DND-41 (cell line): ENCODE results near the gene HAUS5.

ENCODE experiments used
- ATAC-seq: fragments of 200-7000 bp; cut with Tn5 transposase; 3 replicates; pipeline ENCODE4 v1.9.1; 2021; ENCODE audit warnings: low read depth; ENCODE audit not compliant: insufficient read depth
- DNase-seq: peaks from one replicate; pipeline ENCODE4 v3.0.0-alpha.2; 2020
- H2AFZ ChIP-seq: 2 replicates; pipeline ENCODE4 v1.6.0; 2012; ENCODE audit warnings: low read depth, low read length
- H3K27ac ChIP-seq: 2 replicates; pipeline ENCODE4 v1.5.1; 2012; ENCODE audit warnings: low read length, inconsistent platforms
- H3K27me3 ChIP-seq: fragments of 200-600 bp; sonication (generic); 2 replicates; pipeline ENCODE4 v1.6.0; 2012; ENCODE audit warnings: low read length, mild to moderate bottlenecking, inconsistent platforms; ENCODE audit not compliant: insufficient read depth, poor library complexity
- H3K36me3 ChIP-seq: 2 replicates; pipeline ENCODE4 v1.5.1; 2012; ENCODE audit warnings: low read length, inconsistent platforms; ENCODE audit not compliant: insufficient read depth
- H3K4me1 ChIP-seq: 2 replicates; pipeline ENCODE4 v1.5.1; 2012; ENCODE audit warnings: mild to moderate bottlenecking, low read length; ENCODE audit not compliant: insufficient read depth
- H3K4me2 ChIP-seq: 2 replicates; pipeline ENCODE4 v1.6.0; 2012; ENCODE audit warnings: mild to moderate bottlenecking, moderate library complexity, low read length, inconsistent platforms; ENCODE audit not compliant: insufficient read depth
- H3K4me3 ChIP-seq, 2 experiments: fragments of 200-600 bp in 1 of 2; shearing (Covaris generic) in 1 of 2; 2 replicates each; pipeline ENCODE4 v1.5.1; 2012 to 2016; ENCODE audit warnings: inconsistent platforms in 2 of 2, low read length in 2 of 2, mild to moderate bottlenecking in 2 of 2, low read depth in 1 of 2, moderate library complexity in 1 of 2
- H3K79me2 ChIP-seq: 2 replicates; pipeline ENCODE4 v1.6.0; 2012; ENCODE audit warnings: low read length, inconsistent platforms; ENCODE audit not compliant: insufficient read depth
- H3K9ac ChIP-seq: 2 replicates; pipeline ENCODE4 v1.6.0; 2012; ENCODE audit warnings: low read depth, mild to moderate bottlenecking, inconsistent platforms, low read length, moderate library complexity
- H3K9me3 ChIP-seq: 2 replicates; pipeline ENCODE4 v1.5.1; 2012; ENCODE audit warnings: low read length, moderate library complexity, mild to moderate bottlenecking, inconsistent platforms; ENCODE audit not compliant: insufficient read depth, severe bottlenecking
- H4K20me1 ChIP-seq: 2 replicates; pipeline ENCODE4 v1.6.0; 2012; ENCODE audit warnings: low read length; ENCODE audit not compliant: insufficient read depth
- CTCF ChIP-seq: IDR thresholded peaks from 2 replicates; pipeline ENCODE4 v1.5.1; 2012; ENCODE audit warnings: borderline replicate concordance, low read length, moderate library complexity, mild to moderate bottlenecking; ENCODE audit not compliant: poor library complexity, severe bottlenecking; ENCODE audit errors: extremely low read depth
- EZH2 ChIP-seq: IDR thresholded peaks from 3 replicates; pipeline ENCODE4 v1.6.1; 2012; ENCODE audit warnings: borderline replicate concordance, low read depth, mild to moderate bottlenecking, moderate library complexity, low read length, inconsistent platforms; ENCODE audit not compliant: severe bottlenecking

Gene HAUS5

GRCh38 chr19:35565016-35565856, 47.3 kb upstream of the HAUS5 start:
- TF ChIP-seq EZH2 (no peak), CTCF (no peak)
- no peak overlapping the region for H3K4me2 ChIP-seq
- H3K4me1 ChIP-seq, result no peaks in the 10 kb centered on the region
- H3K9ac ChIP-seq, result no peak overlapping the region
- no peaks in the 10 kb centered on the region for H3K79me2 ChIP-seq
- H4K20me1 ChIP-seq, result no peaks in the 10 kb centered on the region
- ATAC-seq (no peak), DNase-seq (no peak)
- H3K27ac ChIP-seq, result no peak overlapping the region
- no peaks in the 10 kb centered on the region for H3K9me3 ChIP-seq
- H2AFZ ChIP-seq, result no peak overlapping the region; the same call in 1 of the 2 replicates
- no peaks in the 10 kb centered on the region for H3K27me3 ChIP-seq
- no peaks in the 10 kb centered on the region for H3K36me3 ChIP-seq
- no peak overlapping the region for H3K4me3 ChIP-seq

- H3K27me3 ChIP-seq, result no peaks in the 10 kb centered on the region
- H3K4me3 ChIP-seq, result no peak overlapping the region
- DNase-seq, result no peak
- no peak overlapping the region for H3K9ac ChIP-seq
- no peaks in the 10 kb centered on the region for H3K9me3 ChIP-seq
- H3K27ac ChIP-seq, result no peak overlapping the region
- no peak for ATAC-seq
- no peaks in the 10 kb centered on the region for H3K36me3 ChIP-seq
- no peak overlapping the region for H2AFZ ChIP-seq
- H4K20me1 ChIP-seq, result no peaks in the 10 kb centered on the region
- TF ChIP-seq EZH2 (no peak), CTCF (no peak)
- H3K4me2 ChIP-seq, result no peak overlapping the region
- H3K79me2 ChIP-seq, result no peaks in the 10 kb centered on the region
- H3K4me1 ChIP-seq, result no peaks in the 10 kb centered on the region
Measured at GRCh38 chr19:35566738-35567137, 45.8 kb upstream of the HAUS5 start.

DNA sequence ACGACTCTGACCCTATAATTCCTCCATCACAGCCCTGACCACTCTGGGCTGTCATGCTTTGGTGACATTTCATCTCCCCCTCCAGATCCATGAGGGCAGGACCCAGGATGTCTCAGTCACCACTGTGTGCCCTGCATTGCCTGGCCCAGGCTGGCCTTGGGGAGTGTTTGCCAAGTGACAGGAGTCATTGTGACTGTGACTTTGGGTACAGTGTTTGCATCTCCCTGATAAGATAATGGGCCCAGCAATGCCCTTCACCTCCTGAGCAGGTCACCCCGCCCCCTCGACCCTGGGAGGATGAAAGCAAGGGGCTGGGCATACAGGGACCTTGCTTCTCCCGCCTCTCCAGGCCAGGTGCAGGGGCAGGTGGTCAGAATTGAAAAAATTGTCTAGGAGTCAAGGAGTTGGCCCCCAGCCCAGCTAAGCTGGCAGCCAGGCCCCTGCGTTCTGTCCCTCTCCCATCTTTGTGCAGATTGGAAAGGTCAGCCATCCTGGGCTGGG, 43.2 kb upstream of the HAUS5 start:
- Histone ChIP-seq H3K4me3 (no peak overlapping the region), H3K27ac (no peak overlapping the region), H3K9ac (no peak overlapping the region), H3K79me2 (no peaks in the 10 kb centered on the region), H3K4me2 (no peak overlapping the region), H4K20me1 (no peaks in the 10 kb centered on the region), H3K27me3 (no peaks in the 10 kb centered on the region), H3K9me3 (no peaks in the 10 kb centered on the region), H3K4me1 (no peaks in the 10 kb centered on the region), H3K36me3 (no peaks in the 10 kb centered on the region), H2AFZ (no peak overlapping the region)
- no peak for TF ChIP-seq CTCF
- ATAC-seq (no peak), DNase-seq (no peak)
